HG03095 (cell line): Measurements from ENCODE around the gene APOD.

ENCODE experiments used
- ATAC-seq: cut with Tn5 transposase; IDR thresholded peaks from one replicate; pipeline ENCODE4 v1.9.1; 2021; ENCODE audit warnings: moderate library complexity; ENCODE audit not compliant: unreplicated experiment

The APOD gene

DNA sequence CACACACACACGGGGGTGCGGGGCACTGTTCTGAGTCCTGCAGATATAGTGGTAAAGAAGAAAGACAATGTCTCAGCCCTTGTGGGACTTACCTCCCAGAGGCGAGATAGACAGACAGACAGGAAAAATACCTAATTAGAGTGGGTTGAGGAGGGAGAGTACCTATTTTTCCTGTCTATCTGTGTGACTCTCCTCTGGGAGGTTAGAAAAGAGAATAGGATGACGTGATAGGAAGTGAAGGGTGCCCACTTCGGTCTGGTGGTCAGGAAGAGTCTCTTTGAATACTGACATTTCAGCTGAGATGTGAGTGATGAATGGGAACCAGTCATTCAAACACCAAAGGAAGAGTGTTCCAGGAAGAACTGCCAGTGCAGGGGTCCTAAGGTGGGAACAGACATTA is 4.1 kb upstream of the APOD start:
- peak; percentile 75 for ATAC-seq

- ATAC-seq = no peak
Measured at GRCh38 chr3:195587406-195587805, 3.7 kb upstream of the APOD start.

- ATAC-seq = no peak
Measured at GRCh38 chr3:195584543-195584870, 767 bp upstream of the APOD start.

GRCh38 chr3:195582947-195583346 is 793 bp downstream of the APOD start:
- ATAC-seq = no peak

GRCh38 chr3:195580744-195581443 is 2.8 kb downstream of the APOD start:
- no peak for ATAC-seq

- ATAC-seq = no peak
Measured at GRCh38 chr3:195579281-195579680, 4.5 kb downstream of the APOD start.

GRCh38 chr3:195578565-195578964 is 5.2 kb downstream of the APOD start:
- ATAC-seq = no peak

DNA sequence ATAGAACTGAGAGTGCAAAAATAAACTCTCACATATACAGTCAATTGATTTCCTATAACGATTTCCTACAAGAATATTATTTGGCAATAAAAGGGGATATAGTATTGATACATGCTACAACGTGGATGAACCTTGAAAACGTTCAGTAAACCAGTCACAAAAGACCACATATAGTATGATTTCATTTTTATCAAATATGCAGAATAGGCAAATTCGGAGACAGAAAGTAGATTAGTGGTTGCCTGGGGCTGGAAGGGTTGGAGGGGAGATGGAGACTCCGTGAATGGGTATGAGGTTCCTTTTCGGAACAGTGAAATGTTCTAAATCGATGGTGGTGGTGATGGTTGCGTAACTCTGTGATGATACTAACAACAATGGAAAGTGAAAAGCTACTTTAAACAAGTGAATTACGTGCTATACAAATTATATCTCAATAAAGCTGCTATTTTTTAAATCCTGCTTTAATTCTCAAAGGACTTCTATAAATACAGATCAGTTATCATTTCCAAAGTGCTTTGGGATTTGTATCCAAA is 6.0 kb downstream of the APOD start:
- no peak for ATAC-seq

- ATAC-seq = no peak
Measured at GRCh38 chr3:195574497-195575304, 9.0 kb downstream of the APOD start.

DNA sequence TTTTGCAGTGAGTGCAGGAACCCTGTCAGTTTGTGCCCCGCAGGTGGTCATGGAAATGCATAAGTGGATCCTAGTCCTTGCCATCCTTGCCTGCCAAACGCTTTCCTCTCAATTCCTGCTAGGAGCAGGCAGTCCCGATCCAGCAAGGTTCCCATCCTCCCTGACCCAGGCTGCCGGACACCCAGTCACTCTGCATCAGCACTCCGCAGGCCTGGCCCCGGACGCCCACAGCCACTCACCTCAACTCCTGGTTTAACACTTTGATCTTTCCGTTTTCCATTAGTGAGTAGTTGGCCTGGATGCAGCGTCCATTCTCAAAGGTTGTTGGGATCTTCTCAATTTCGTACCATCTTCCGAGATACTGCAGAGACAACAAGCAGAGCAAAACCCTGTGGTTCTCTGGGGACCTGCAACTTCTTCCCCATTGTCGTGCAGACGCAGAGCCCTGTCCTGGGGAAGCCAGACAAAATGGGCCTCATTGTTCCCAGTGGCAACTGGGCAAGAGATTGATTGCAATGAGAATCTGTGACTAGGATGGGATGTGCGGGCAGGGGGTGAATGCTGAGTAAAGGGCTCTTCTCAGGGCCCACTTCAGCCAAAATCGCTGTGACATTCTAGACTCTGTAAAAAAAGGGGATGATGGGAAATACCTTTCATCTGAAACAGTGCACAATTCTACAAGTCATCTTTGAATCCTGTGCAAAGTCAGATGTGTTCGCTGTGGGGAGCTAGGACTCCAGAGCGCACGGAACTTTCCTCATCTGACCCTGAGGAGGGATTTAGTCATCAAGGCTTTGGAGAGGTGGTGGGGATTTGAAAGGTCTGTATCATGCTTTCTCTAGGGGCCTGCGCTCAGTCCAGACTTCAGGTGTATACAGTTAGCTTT is 9.9 kb downstream of the APOD start:
- ATAC-seq = no peak

GRCh38 chr3:195571361-195571760 is 12.4 kb downstream of the APOD start:
- no peak for ATAC-seq

DNA sequence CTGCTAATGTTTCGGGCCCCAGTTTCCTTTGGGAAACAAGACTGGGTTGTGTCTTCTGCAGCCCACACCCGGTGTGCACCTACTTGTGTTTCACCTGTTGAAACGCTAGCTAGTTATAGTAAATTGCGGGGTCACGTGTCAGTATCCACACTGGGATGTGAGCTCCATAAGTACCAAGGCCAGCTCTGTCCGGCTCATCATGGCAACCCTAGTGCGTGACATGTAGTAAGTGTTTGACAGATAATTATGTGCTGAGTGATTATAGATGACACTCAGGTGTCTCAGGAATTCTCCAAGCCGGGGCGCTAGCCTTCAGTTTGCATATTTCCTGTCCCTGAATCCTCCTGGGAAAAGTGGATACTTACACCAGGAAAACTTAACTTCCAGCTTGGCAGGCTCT is 12.8 kb downstream of the APOD start:
- no peak for ATAC-seq

GRCh38 chr3:195570344-195570743 is 13.4 kb downstream of the APOD start:
- ATAC-seq = no peak

DNA sequence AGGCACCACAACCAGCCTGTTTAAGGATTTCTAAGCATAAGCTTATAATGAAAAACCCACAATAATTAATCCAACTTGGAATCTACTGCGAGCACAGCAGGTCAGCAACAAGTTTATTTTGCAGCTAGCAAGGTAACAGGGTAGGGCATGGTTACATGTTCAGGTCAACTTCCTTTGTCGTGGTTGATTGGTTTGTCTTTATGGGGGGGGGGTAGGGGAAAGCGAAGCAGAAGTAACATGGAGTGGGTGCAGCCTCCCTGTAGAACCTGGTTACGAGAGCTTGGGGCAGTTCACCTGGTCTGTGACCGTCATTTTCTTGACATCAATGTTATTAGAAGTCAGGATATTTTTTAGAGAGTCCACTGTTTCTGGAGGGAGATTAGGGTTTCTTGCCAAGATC is 15.1 kb downstream of the APOD start:
- ATAC-seq = no peak

GRCh38 chr3:195566797-195567196 is 16.9 kb downstream of the APOD start:
- no peak for ATAC-seq

DNA sequence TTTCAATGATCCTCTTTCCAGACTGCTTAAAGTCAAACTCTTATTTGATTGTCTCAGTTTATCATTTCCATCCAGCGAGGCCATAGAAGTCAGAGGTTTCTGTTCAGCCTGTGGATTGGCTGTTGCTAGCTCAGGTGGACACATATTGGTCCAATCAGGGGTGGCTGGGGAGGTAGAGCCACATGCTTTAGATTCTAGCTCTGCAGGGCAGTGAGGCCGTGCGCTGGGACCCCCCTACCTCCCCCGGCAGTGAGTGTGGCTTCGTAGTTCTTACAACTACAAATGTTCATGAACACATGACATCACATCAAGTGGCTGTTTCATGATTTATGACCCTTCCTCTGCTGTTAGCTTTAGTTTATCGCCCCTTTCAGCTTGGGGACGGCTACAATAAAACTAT is 18.0 kb downstream of the APOD start:
- ATAC-seq = no peak

GRCh38 chr3:195563317-195563716 is 20.4 kb downstream of the APOD start:
- no peak for ATAC-seq

GRCh38 chr3:195559723-195560409 is 23.9 kb downstream of the APOD start:
- no peak for ATAC-seq

GRCh38 chr3:195558602-195559001 is 25.1 kb downstream of the APOD start:
- no peak for ATAC-seq

DNA sequence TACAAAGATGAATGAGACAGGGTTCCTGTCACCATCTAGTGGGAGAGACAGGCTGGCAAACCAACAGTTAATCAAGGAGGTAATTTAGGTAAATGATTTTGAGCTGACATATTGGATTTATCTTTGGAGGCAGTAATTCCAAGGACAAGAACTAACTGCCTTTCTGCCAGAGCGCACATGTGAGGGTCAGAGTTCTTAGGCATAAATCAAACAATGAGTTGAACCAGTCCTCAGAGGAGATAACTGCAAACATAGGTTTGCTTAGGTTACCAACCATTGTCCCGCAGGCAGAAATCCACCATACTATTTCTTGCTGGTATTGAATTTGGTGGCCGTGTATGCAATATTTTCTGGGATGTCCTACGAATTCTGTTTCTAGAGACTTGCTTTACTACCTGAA is 26.4 kb downstream of the APOD start:
- ATAC-seq = no peak

DNA sequence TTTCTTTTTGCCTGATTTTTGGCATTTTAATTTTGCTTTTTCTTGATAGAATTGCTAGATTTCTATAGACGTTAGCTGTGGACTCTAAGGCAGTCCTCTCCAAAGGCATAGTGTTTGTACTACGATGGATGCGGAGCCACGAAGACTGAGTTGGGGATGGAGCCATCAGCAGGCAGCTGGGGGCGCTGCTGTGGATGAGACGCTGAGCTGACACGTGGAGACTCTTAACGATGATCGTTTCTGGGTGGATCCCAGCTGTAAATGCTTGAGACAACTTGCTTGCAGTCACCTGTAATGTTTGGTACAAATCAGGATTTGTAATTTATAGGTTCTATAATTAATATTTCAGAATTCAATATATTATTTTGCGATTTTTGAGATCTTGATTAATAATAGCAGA is 27.4 kb downstream of the APOD start:
- no peak for ATAC-seq
